HG03066 (cell line): Measurements from ENCODE around the gene PTGFRN.

Experiments used
- ATAC-seq: cut with Tn5 transposase; IDR thresholded peaks from one replicate; pipeline ENCODE4 v1.9.1; 2021; ENCODE audit warnings: low read depth; ENCODE audit not compliant: unreplicated experiment

Gene PTGFRN

GRCh38 chr1:116886291-116886878, 23.3 kb upstream of the PTGFRN start:
- no peak for ATAC-seq

GRCh38 chr1:116887212-116887611, 22.5 kb upstream of the PTGFRN start:
- ATAC-seq, result no peak

GRCh38 chr1:116889380-116889779, 20.3 kb upstream of the PTGFRN start:
- ATAC-seq, result no peak

- no peak for ATAC-seq
These were observed 18.2 kb upstream of the PTGFRN start for GRCh38 chr1:116891396-116892079.

GRCh38 chr1:116895073-116895472, 14.6 kb upstream of the PTGFRN start:
- no peak for ATAC-seq

- no peak for ATAC-seq
These were observed 10.2 kb upstream of the PTGFRN start for GRCh38 chr1:116899529-116899928.

GRCh38 chr1:116900471-116901365, 9.0 kb upstream of the PTGFRN start:
- no peak for ATAC-seq

GRCh38 chr1:116902027-116902426, 7.7 kb upstream of the PTGFRN start:
- no peak for ATAC-seq

GRCh38 chr1:116902723-116903383, 6.9 kb upstream of the PTGFRN start:
- no peak for ATAC-seq

- no peak for ATAC-seq
These were observed 4.9 kb upstream of the PTGFRN start for GRCh38 chr1:116904791-116905320.

- no peak for ATAC-seq
These were observed 2.9 kb upstream of the PTGFRN start for GRCh38 chr1:116906812-116907211.

- no peak for ATAC-seq
These were observed 2.4 kb upstream of the PTGFRN start for GRCh38 chr1:116907351-116907750.

GRCh38 chr1:116908266-116908665, 1.4 kb upstream of the PTGFRN start:
- no peak for ATAC-seq

- no peak for ATAC-seq
These were observed 750 bp upstream of the PTGFRN start for GRCh38 chr1:116908820-116909511.

- no peak for ATAC-seq
These were observed 867 bp downstream of the PTGFRN start for GRCh38 chr1:116910379-116911187.

- no peak for ATAC-seq
These were observed 1.5 kb downstream of the PTGFRN start for GRCh38 chr1:116911188-116911553.

- no peak for ATAC-seq
These were observed 2.2 kb downstream of the PTGFRN start for GRCh38 chr1:116911779-116912469.

- no peak for ATAC-seq
These were observed 3.1 kb downstream of the PTGFRN start for GRCh38 chr1:116912846-116913245.

GRCh38 chr1:116913941-116914340, 4.2 kb downstream of the PTGFRN start:
- no peak for ATAC-seq
